Inferior parietal cortex (tissue), 1 donor: ENCODE measurements around the gene WDR47.
A peak's percentile ranks its signal among the peaks of the same experiment; 100 is the strongest.
"Not testable (repeated sequence)": the region's sequence is repeated elsewhere in the genome, so short reads cannot be mapped to it uniquely, and the experiment has no call there.

Experiments
- DNase-seq: peaks from one replicate; pipeline ENCODE4 v3.0.0-alpha.2; 2016; ENCODE audit errors: extremely low spot score

The WDR47 gene

DNA sequence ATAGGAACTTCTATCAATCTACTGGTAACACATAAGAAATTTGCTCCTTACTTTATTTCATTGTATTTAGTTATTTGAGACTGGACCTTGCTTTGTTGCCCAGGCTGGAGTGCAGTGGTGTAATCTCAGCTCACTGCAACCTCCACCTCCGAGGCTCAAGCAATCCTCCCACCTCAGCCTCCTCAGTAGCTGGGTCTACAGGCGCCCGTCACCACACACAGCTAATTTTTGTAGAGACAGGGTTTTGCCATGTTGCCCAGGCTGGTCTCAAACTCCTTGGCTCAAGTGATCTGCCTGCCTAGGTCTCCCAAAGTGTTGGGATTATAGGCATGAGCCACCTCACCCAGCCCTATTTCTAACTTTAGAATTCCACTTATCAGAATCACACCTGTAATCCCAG is 10.2 kb upstream of the WDR47 start:
- DNase-seq, result not testable (repeated sequence)

DNA sequence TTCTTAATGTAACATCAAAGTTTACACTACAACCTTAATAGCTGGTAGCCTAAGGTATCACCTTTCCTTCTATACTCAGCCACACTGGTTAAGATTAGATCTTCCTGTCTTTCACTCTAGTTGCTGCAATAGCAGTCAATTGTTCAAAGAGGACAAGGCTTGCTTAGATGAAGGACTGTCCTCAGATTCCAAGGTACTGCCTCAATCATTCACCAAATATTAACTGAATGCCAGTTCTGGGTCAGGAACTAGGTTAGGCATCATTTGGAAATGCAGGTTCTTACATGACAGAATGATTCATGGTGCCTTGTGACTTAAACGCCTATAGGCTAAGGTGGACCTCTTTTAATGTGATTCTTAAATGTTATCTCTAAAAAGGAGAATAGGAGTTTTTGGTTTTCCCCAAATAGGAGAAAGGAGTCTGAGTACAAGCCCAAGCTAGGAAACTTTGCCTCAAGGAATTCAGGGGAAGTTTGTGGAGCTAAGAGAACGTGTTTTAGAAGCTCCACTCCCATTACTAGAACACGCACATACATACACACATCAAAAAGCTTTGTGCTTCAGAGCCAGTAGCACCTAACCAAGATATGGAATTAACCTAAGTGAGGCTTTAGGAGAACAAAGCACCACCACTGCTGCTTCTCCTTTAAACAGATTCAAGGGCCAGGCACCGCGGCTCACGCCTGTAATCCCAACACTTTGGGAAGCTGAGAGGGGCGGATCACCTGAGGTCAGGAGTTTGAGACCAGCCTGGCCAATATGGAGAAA is 8.5 kb upstream of the WDR47 start:
- DNase-seq, result no peak

DNA sequence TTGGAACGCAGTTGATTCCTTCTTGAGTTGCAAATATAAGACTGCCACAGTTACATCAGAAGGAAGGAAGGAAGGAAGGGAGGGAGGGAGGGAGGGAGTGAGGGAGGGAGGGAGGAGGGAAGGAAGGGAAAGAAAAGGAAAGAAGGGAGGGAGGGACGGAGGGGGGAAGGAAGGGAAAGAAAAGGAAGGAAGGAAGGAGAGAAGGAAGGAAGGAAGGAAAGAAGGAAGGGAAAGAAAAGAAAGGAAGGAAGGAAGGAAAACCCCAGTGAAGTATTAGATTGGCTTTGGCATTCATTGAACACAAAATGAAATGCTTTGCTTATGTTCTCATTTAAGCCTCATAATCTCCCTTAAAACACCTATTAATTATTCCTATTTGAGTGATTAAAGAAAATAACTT is 6.4 kb upstream of the WDR47 start:
- no peak for DNase-seq

DNA sequence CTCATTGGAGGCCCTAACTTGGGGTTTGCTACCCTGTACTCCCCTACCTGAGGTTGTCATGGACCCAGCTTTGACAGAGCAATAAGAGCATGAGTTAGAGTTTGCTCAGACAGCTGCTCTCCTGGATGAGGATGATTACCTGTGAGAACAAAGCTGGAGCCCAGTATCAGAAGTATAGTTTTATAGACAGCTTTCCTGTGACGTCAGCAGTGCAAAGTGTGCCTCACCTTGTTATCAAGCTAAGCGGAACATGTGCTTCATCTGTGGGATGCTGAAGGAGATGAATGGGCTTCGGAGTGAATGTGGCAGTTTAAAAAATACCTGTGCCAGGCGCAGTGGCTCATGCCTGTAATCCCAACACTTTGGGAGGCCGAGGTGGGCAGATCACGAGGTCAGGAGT is 5.4 kb upstream of the WDR47 start:
- DNase-seq, result no peak

DNA sequence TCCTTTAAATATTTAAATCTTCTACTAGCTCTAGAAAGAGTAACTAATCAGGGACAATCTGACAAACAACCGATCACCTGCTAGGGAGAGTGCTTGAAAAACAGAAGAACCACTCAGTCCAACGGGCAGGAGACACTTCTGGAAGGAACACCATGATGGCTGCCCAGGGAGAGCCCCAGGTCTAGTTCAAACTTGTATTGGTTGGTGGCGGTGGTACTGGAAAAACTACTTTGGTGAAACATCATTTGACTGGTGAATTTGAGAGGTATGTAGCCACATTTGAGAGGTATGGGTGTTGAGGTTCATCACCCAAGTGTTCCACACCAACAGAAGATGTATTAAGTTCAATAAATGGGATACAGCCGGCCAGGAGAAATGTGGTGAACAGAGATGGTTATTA is 4.8 kb upstream of the WDR47 start:
- no peak for DNase-seq

DNA sequence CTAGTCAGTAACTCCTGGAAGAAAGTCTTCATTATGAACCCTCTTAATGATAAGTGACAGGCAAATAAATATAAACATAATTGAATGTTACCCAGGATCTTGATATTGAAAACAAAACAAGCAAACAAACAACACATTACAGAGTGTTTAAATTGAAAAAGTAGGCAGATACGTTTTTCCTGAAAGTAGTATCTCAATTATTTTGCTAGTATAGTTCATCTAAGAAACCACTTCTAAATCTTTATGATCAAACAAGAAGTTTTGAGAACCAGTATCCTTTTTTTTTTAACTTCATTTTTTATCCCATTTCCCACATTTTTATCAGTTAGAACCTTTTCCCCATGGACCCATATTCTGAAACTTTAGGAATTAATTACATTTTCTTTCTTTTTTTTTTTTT is 3.7 kb upstream of the WDR47 start:
- DNase-seq, result no peak

DNA sequence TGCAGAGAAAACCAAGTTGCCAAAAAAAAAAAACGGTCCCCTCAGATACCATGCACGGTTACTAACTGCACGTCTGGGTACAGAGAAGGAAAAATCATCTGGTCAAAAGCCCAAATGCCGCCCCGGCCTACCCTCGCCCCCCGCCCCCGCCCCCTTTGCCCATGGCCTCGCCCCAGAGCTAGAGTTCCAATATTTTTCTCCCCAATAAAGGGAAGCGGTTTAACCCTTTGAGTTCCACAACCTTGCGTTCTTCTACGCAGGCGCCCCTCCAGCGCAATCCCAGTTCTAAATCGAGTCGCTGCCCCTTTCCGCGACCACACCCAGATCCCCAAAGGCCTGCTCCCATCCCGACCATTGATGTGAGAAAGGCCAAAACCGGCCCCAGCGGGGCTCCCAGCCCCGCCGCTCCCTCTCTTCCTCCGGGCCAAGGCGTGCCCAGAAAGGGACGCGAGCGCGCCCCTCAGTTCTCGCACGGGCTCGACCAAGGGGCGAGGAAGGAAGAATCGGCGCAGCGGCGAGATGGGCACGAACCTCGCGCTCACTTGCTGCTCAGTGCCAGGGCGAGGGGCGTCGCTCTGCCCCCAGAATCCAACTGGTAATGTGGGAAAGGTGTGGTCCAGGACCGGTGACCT is 797 bp downstream of the WDR47 start:
- DNase-seq, result peak; percentile 17

DNA sequence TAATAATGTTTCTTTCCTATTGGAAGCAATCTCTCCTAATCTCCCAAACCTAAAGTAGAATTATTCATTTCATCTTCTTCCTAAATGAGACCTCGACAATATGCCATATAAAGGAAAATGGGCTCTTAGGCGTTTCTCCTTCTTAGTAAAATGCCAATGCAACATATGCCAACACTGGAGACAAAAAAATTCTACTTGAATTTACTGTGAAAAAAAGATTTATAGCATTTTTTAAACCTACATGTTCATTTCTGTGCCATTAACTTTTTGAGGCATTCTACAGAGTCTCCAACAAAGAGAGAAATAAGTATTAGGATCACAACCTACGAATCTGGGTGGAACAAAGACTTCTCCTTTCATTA is 1.3 kb downstream of the WDR47 start:
- DNase-seq, result peak; percentile 46

DNA sequence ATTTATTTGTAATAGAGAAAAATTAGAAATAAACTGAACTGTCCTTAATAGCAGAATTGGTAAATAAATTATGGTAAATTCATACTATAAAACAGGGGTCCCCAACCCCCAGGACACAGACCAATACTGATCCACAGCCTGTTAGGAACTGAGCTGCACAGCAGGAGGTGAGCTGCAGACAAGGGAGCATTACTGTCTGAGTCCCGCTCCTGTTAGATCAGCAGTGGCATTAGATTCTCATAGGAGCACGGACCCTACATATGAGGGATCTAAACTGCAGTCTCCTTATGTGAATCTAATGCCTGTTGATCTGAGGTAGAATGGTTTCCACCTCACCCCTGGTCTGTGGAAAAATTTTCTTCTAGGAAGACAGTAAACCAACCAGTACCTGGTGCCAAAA is 7.5 kb downstream of the WDR47 start:
- no peak for DNase-seq

DNA sequence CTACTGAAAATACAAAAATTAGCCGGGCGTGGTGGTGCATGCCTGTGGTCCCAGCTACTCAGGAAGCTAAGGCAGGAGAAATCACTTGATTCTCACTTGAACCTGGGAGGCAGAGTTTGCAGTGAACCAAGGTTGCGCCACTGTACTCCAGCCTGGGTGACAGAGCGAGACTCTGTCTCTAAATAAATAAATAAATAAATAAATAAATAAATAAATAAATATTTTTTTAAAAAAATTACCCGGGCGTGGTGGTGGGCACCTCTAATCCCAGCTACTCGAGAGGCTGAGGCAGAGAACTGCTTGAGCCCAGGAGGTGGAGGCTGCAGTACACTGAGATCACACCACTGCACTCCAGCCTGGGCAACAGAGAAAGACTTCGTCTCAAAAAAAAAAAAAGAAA is 12.4 kb downstream of the WDR47 start:
- DNase-seq, result not testable (repeated sequence)

DNA sequence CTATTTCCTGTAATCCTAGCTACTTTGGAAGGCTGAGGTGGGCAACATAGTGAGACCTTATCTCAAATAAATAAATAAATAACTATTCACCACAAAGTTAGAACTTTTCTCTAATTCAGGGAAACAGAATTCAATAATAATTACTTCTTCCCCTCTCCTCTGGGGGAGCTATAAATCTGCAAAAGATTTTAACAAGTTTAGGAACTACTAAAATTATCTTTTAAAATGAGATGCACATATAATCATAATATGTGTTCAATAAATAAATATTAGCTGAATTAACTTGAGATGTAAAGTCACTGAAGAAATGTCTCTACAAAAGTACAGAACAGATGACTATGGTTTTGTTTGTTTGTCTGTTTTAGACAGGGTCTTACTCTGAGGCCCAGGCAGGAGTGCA is 14.1 kb downstream of the WDR47 start:
- no peak for DNase-seq

DNA sequence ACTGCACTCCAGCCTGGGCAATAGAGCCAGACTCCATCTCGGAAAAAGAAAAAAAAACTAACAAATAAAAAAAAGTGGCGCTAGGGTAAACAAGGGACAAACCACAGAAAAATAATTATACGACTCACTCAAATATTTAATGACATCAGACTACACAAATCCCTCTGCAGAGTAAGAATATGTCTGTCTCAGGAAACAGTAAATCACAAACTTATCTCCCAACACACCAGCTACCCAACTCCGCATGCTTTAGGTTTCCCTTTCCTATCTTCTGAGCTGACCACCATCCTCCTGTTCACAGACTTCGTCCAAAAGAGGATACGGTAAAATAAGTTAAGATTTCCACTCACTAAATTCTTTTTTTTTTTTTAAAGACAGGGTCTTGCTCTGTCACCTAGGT is 16.2 kb downstream of the WDR47 start:
- DNase-seq, result no peak

DNA sequence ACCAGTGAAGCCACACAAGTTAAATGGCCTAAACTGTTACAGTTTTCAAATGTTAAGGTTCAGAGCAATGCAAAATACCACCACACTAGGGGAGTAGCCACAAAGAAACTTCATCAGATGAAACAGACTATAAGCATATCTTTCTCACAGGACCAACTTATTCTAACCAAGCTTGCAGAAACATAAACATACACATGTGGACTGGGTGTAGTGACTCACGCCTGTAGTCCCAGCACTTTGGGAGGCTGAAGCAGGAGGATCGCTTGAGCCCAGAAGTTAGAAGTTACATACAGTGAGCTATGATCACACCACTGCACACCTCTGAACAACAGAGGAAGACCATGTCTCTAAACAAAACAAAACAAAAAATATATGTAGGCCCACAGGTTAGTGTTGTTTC is 17.3 kb downstream of the WDR47 start:
- no peak for DNase-seq

DNA sequence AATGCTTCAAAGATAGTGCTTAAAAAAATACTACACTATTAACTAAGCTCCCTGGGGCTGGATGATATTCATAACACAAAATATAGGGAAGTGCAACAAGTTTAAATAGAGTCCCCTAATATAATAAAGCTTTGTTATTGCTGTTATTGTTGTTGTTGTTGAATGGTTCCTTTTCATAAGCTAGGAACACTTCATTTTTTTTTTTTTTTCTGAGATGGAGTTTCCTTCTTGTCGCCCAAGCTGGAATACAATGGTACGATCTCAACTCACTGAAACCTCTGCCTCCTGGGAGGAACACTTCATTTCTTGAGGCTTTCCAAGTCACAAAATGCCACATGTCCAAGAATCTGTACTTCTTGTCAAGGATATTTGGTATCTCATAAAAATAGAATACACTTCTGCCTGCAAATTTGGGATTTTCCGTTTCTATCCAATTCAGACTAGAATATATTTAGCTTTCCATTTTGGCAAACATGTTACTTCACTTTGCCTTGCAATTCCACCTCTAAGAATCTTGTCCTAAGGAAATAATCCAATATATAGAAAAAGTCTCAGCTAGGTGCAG is 21.1 kb downstream of the WDR47 start:
- peak; percentile 45 for DNase-seq

DNA sequence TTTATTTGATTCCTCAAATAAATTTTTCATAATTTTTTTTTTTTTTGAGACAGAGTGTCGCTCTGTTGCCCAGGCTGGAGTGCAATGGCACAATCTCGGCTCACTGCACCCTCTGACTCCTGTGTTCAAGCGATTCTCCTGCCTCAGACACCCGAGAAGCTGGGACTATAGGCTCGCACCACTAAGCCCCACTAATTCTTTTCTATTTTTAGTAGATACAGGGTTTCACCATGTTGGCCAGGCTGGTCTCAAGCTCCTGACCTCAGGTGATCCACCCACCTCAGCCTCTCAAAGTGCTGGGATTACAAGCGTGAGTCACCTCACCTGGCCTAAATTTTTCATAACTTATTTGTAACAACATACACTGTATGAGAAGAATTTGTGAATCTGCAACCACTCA is 24.2 kb downstream of the WDR47 start:
- not testable (repeated sequence) for DNase-seq

DNA sequence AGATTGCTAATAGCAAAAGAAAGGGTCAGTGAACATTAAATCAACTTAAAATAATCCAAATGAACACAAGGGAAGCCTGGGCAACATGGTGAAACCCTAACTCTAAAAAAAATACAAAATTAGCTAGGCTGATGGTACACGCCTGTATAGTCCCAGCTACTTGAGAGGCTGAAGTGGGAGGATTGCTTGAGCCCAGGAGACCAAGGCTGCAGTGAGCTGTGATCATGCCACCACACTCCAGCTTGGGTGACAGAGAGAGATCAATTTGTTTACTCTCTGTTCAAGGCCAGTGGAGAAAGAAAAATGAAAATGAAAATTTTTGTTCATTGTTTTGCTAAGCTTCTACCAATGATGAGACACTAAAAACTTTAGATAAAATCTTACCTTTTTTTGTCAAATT is 24.8 kb downstream of the WDR47 start:
- no peak for DNase-seq

DNA sequence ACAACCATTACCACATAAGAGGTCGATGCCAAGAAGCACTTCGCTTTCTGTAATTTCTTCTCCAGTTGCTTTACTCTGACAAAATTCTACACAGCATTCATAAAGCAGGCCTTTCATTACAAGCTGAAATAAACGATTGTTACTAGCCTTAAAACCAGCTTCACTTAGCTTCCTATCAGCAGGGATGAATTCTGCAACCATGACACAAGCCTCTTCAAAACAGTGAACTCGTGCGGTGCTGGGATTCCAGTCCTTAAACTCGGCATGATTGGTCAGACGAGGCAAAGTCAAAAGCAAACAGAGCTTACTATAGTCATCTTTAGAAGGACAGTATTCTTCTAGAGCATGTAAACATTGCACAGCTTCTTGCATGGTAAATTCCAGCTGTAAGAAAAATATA is 30.6 kb downstream of the WDR47 start:
- DNase-seq, result no peak

DNA sequence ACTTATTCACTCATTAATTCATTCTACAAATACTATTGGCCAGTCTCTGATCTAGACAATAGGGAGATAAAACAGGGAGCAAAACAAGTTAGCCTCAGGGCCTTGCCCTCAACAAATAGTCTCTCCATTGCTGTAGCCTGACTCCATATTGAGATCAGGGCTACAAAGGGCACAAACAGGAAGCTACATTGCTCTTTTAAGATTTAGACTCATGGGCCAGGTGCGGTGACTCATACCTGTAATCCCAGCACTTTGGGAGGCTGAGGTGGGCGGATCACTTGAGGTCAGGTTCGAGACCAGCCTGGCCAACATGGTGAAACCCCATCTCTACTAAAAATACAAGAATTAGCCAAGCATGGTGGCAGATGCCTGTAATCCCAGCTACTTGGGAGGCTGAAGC is 45.3 kb downstream of the WDR47 start:
- not testable (repeated sequence) for DNase-seq

DNA sequence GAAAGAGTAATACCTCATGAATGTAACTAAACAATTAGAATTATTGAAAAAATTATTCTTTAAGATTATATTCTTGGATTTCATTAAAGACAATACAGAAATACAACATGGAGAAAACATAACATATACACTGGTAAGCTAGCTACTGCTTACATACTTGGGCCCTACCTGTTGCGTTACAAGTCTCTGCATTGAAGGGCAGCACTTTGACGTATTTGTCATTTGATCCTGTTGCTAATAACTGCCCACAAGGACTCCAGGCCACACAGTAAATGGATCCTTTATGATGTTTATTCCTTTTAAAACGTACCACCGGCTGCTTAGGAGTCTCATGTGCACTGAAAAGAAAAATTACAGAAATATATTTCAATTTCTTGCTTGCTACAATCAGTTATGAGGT is 58.8 kb downstream of the WDR47 start:
- no peak for DNase-seq

DNA sequence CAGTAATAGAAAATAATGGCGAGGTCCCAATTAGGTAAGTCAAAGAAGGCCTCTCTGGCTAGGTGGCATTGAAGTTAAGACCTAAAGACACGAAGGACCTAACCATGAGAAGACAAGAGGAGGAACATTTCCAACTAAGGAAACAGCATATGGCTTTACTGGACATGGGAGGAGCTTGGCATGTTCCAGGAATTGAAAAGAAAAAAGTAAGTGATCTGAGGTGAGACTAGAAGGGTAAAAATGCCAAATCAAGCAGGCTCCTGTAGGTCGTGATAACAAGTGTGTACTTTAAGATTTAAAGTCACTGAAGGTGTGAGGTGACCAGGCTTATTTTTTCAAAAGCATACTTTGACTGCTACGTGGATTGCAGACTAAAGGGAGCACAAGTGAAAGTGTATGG is 65.2 kb downstream of the WDR47 start:
- no peak for DNase-seq

DNA sequence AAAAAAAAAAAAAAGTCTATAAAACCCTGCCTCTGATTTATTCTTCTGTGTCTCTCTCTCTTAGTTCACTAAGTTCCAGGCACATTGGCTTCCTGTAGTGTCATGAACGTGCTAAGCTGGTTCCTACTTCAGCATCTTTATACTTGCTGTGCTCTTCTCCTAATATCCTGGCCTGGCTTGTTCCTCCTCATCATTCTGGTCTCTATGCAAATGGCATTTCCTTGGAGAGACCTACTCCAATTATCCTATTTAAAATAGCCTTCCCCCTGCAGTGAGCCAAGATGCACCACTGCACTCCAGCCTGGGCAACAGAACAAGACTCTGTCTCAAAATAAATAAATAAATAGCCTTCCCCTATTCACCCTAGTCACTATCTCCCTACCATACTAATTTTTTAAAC is 69.0 kb downstream of the WDR47 start:
- no peak for DNase-seq

DNA sequence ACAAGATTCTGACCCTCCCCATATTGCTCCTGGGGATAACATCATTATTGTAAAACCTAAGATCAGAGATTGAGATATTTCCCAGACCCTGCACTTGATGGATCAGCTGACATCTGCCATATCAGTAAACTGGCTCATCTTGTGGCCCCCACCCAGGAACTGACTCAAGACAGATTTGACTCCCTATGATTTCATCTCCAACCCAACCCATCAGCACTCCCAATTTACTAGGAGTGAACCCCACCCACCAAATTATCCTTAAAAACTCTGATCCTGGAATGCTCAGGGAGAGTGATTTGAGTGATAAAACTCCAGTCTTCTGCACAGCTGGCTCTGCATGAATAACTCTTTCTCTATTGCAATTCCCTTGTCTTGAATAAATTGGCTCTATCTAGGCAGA is 72.6 kb downstream of the WDR47 start:
- no peak for DNase-seq

DNA sequence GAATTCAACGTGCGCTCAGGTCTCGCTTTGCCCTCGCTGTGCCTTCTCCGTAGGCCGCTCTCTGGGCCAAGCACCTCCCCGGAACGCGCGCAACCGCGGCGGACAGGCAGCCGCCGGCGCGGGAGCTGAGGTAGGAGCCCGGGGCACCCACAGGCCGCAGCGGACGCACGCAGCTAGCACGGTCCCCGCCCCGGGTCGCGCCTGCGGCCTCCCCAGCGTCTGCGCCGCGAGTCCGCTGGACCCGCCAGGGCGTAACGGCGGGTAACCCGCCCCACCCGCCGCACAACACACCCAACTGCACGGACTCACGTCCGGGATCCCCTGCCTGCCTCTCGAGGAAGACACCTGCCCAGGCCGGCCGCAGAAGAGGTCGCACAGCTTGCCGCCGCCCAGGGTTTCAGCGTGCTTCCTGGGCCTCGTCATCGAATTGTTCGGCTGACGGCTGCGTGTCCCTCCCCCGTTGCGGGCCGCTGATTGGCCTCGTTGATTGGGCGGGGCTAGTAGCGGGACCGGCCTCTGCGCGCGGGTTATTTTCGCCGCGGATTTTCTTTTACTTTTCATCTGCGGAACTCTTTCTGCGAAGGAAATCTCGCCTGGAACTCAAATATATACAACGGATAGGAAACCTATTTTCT is 78.7 kb downstream of the WDR47 start, which contains the start of gene CLCC1:
CLCC1 (minus strand) TSS at position 433 of the 635 bp plus-strand sequence. CDS start 13,047 bp downstream, outside the sequence.
- DNase-seq, result peak; percentile 91
